ENCODE results near the gene CHP2.

DNA sequence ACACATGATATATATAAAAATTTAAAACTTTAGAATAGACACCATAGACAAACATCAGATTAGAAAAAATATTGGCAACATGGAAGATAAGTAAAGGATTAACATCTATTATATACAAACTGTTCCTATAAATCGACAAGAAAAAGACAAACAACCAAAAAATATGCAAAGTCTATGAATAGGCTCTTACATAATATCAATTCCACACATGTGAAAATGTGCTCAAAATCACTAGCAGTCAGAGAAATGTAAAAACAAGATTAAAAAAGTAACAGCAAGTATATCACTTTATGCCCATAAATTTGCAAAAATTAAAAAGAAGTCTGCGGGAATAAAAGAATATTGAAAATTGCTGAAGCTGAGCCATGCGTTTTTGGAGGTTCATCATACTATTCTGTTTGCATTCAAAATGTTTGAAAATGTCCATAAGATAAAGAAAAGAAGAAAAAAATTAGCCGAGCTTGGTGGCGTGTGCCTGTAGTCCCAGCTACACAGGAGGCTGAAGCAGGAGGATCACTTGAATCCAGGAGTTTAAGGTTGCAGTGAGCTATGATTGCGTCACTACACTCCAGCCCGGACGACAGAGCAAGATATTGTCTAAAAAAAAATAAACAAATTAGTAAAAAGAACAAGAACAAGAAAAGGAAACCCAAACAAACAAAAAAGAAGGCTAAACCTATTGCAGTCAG is 30.6 kb upstream of the CHP2 start:
- TF ChIP-seq, protein P1, sequence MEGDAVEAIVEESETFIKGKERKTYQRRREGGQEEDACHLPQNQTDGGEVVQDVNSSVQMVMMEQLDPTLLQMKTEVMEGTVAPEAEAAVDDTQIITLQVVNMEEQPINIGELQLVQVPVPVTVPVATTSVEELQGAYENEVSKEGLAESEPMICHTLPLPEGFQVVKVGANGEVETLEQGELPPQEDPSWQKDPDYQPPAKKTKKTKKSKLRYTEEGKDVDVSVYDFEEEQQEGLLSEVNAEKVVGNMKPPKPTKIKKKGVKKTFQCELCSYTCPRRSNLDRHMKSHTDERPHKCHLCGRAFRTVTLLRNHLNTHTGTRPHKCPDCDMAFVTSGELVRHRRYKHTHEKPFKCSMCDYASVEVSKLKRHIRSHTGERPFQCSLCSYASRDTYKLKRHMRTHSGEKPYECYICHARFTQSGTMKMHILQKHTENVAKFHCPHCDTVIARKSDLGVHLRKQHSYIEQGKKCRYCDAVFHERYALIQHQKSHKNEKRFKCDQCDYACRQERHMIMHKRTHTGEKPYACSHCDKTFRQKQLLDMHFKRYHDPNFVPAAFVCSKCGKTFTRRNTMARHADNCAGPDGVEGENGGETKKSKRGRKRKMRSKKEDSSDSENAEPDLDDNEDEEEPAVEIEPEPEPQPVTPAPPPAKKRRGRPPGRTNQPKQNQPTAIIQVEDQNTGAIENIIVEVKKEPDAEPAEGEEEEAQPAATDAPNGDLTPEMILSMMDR (IDR thresholded peaks at IDR 0.05; ENCODE audit: low read length) = no peak
- TF ChIP-seq EZH2phosphoT487 (IDR thresholded peaks at IDR 0.05; ENCODE audit: low read length) = no peak
- no peak for TF ChIP-seq EZH2 (optimal IDR thresholded peaks at IDR 0.05; ENCODE audit: low read depth, low read length)
